AG04449 (cell line): ENCODE data around the gene SPINK8.

Source experiments
- CTCF ChIA-PET: fragments of 350-600 bp; formaldehyde crosslinking; extraction: SDS; loops from one replicate; lab custom pipeline; 2021; ENCODE audit warnings: antibody characterized with exemption; lab: Yijun Ruan, JAX
- POLR2A ChIA-PET: fragments of 400-600, 350-600 bp; formaldehyde crosslinking; extraction: SDS; loops from one replicate; lab custom pipeline; 2020; ENCODE audit warnings: antibody characterized with exemption, inconsistent platforms; lab: Yijun Ruan, JAX
- DNase-seq: peaks from one replicate; pipeline ENCODE4 v3.0.0-alpha.2; 2010; ENCODE audit warnings: low read depth, low spot score
- H3K4me3 ChIP-seq: 2 replicates; pipeline ENCODE4 v1.5.1; 2011; ENCODE audit warnings: low read depth, mild to moderate bottlenecking, control low read depth, low read length
- CTCF ChIP-seq: IDR thresholded peaks from one replicate; pipeline ENCODE4 v1.5.1; 2011; ENCODE audit warnings: mild to moderate bottlenecking, moderate library complexity, low read length, control low read depth, inconsistent platforms; ENCODE audit not compliant: insufficient read depth; ENCODE audit errors: missing control alignments

Gene SPINK8

GRCh38 chr3:48306290-48306689 lies 27.2 kb downstream of the SPINK8 start:
- CTCF ChIA-PET: no interaction called here
- no peak for DNase-seq
- TF ChIP-seq CTCF: no peak
- H3K4me3 ChIP-seq: no peak overlapping the region
- POLR2A ChIA-PET: no interaction called here

- POLR2A ChIA-PET: no interaction called here
- DNase-seq: no peak
- no peak overlapping the region for H3K4me3 ChIP-seq
- TF ChIP-seq CTCF: no peak
- CTCF ChIA-PET: interaction anchor here (1.0 kb wide), 1 partner anchor 131 kb away, joined by 3 read pairs; no protein-coding TSS in a partner anchor
Measured at GRCh38 chr3:48305396-48305795, 28.1 kb downstream of the SPINK8 start.

GRCh38 chr3:48303021-48303420 lies 30.4 kb downstream of the SPINK8 start:
- no peak for DNase-seq
- TF ChIP-seq CTCF: no peak
- ChIA-PET POLR2A (no interaction called here), CTCF (no interaction called here)
- no peak overlapping the region for H3K4me3 ChIP-seq

- DNase-seq: no peak
- ChIA-PET POLR2A (no interaction called here), CTCF (interaction anchor here (1.0 to 1.4 kb wide), 2 partner anchors 99 to 134 kb away, joined by 3 to 4 read pairs; no protein-coding TSS in a partner anchor)
- no peak for TF ChIP-seq CTCF
- H3K4me3 ChIP-seq: peak overlapping the region; percentile 85
Measured at GRCh38 chr3:48301800-48302166, 31.7 kb downstream of the SPINK8 start.

- TF ChIP-seq CTCF: no peak
- DNase-seq: peak; percentile 45
- peak within 1 kb of the TSS; percentile 85 for H3K4me3 ChIP-seq
- ChIA-PET CTCF (interaction anchor here (1.0 to 1.6 kb wide), 4 partner anchors 17 to 135 kb away, joined by 3 to 10 read pairs (median 4); no protein-coding TSS in a partner anchor), POLR2A (no interaction called here)
Measured at GRCh38 chr3:48301020-48301799, 32.3 kb downstream of the SPINK8 start, which contains the start of gene NME6. Gene NME6, minus strand, starts transcription at chr3:48301367.

GRCh38 chr3:48299746-48300712 lies 33.4 kb downstream of the SPINK8 start:
- ChIA-PET CTCF (interaction anchor here (1.2 to 1.6 kb wide), 2 partner anchors 18 to 136 kb away, joined by 3 to 10 read pairs; no protein-coding TSS in a partner anchor), POLR2A (no interaction called here)
- DNase-seq: no peak

More at GRCh38 chr3:48299746-48300712, 33.4 kb downstream of the SPINK8 start:
- H3K4me3 ChIP-seq: peak overlapping the region; percentile 85
- TF ChIP-seq CTCF: no peak
